Suprapubic skin (tissue), 4 donors: ENCODE results near the gene TBL1Y. TPM values are rescaled to one million over a fixed set of nuclear protein-coding genes. Genes with fewer than 3 reads are reported as not detected.

Source experiments
- DNase-seq, 2 donors: peaks; one replicate each; pipeline ENCODE4 v3.0.0-alpha.2; 2019; ENCODE audit warnings: low spot score in 2 of 2
- H3K27ac ChIP-seq: fragments of 200-600 bp; sonication (generic); one replicate; pipeline ENCODE4 v1.5.1; 2019
- H3K27me3 ChIP-seq: fragments of 200-600 bp; sonication (generic); one replicate; pipeline ENCODE4 v1.5.1; 2019
- H3K36me3 ChIP-seq: fragments of 200-600 bp; sonication (generic); one replicate; pipeline ENCODE4 v1.5.1; 2019
- H3K4me1 ChIP-seq: fragments of 200-600 bp; sonication (generic); one replicate; pipeline ENCODE4 v1.5.1; 2019
- H3K4me3 ChIP-seq: fragments of 200-600 bp; sonication (generic); one replicate; pipeline ENCODE4 v1.5.1; 2019; ENCODE audit warnings: mild to moderate bottlenecking
- H3K9me3 ChIP-seq: fragments of 200-600 bp; sonication (generic); one replicate; pipeline ENCODE4 v1.5.1; 2019
- CTCF ChIP-seq, 2 donors: fragments of 200-600 bp in 1 of 2; fragments of 450-650 bp in 1 of 2; sonication (generic) in 1 of 2; IDR thresholded peaks; one replicate each; pipeline ENCODE4 v1.5.1; 2016 to 2019; ENCODE audit warnings: antibody characterized with exemption in 2 of 2, mild to moderate bottlenecking in 1 of 2, moderate library complexity in 1 of 2
- EP300 ChIP-seq: sonication (generic); formaldehyde crosslinking; IDR thresholded peaks from one replicate; pipeline ENCODE4 v1.6.1; 2017; ENCODE audit warnings: antibody characterized with exemption
- POLR2A ChIP-seq, 2 donors: fragments of 450-650 bp; IDR thresholded peaks; one replicate each; pipeline ENCODE4 v1.6.1; 2017; ENCODE audit warnings: antibody characterized with exemption in 2 of 2, mild to moderate bottlenecking in 2 of 2, moderate library complexity in 2 of 2
- POLR2AphosphoS5 ChIP-seq, 3 donors: sonication (generic); formaldehyde crosslinking; IDR thresholded peaks; one replicate each; pipeline ENCODE4 v1.6.1; 2017; ENCODE audit warnings: antibody characterized with exemption in 3 of 3
- whole genome bisulfite sequencing: methylation state at CpG from one replicate; pipeline ENCODE4 v1.1.5; 2018; 5-methylcytosine and 5-hydroxymethylcytosine counted together
- total RNA-seq, 4 donors: library from RNA; depleted of rRNA; stranded (reverse); fragments of >200 nt; gene quantifications; one replicate each; pipeline ENCODE4 v1.1.0, GENCODE V29; 2016

TBL1Y gene
- total RNA-seq, 4 donors from 2014 or later, result 1.3 to 1.6 TPM; not detected in 2

- no peaks in the 10 kb centered on the region for H3K9me3 ChIP-seq
- TF ChIP-seq POLR2AphosphoS5 (IDR thresholded peaks at IDR 0.05) (no peak), CTCF (IDR thresholded peaks at IDR 0.05) (no peak), EP300 (no peak), POLR2A (IDR thresholded peaks at IDR 0.05) (no peak)
- no peak overlapping the region for H3K4me3 ChIP-seq
- H3K27ac ChIP-seq, result no peak overlapping the region
- no peak for DNase-seq
- H3K27me3 ChIP-seq, result no peaks in the 10 kb centered on the region
- no peaks in the 10 kb centered on the region for H3K36me3 ChIP-seq
- WGBS, result no CpG with 5 or more reads among the region's 4 CpGs
- H3K4me1 ChIP-seq, result no peaks in the 10 kb centered on the region
Measured at GRCh38 chrY:6928265-6928664, 17.8 kb downstream of the TBL1Y start.

- DNase-seq, result no peak
- Histone ChIP-seq H3K27ac (no peak overlapping the region), H3K36me3 (no peaks in the 10 kb centered on the region), H3K9me3 (no peaks in the 10 kb centered on the region), H3K4me3 (no peak overlapping the region), H3K27me3 (no peaks in the 10 kb centered on the region), H3K4me1 (no peaks in the 10 kb centered on the region)
- TF ChIP-seq POLR2A (IDR thresholded peaks at IDR 0.05) (no peak), EP300 (no peak), POLR2AphosphoS5 (IDR thresholded peaks at IDR 0.05) (no peak)
- WGBS, result no CpG with 5 or more reads among the region's 1 CpG
Measured at GRCh38 chrY:6929237-6929636, 18.7 kb downstream of the TBL1Y start.

GRCh38 chrY:6931779-6932396, 21.4 kb downstream of the TBL1Y start:
- DNase-seq, result no peak
- H3K4me1 ChIP-seq, result no peaks in the 10 kb centered on the region
- TF ChIP-seq POLR2AphosphoS5 (IDR thresholded peaks at IDR 0.05) (no peak), EP300 (no peak), CTCF (IDR thresholded peaks at IDR 0.05) (no peak), POLR2A (IDR thresholded peaks at IDR 0.05) (no peak)
- H3K9me3 ChIP-seq, result no peaks in the 10 kb centered on the region
- WGBS, result no CpG with 5 or more reads among the region's 4 CpGs
- H3K36me3 ChIP-seq, result no peaks in the 10 kb centered on the region
- no peak overlapping the region for H3K27ac ChIP-seq
- no peak overlapping the region for H3K4me3 ChIP-seq
- no peaks in the 10 kb centered on the region for H3K27me3 ChIP-seq

- no peak overlapping the region for H3K27ac ChIP-seq
- H3K9me3 ChIP-seq, result no peaks in the 10 kb centered on the region
- H3K4me3 ChIP-seq, result no peak overlapping the region
- TF ChIP-seq CTCF (IDR thresholded peaks at IDR 0.05) (no peak), POLR2A (IDR thresholded peaks at IDR 0.05) (no peak), EP300 (no peak), POLR2AphosphoS5 (IDR thresholded peaks at IDR 0.05) (no peak)
- no peak for DNase-seq
- WGBS, result no CpG with 5 or more reads among the region's 2 CpGs
- no peaks in the 10 kb centered on the region for H3K4me1 ChIP-seq
- H3K27me3 ChIP-seq, result no peaks in the 10 kb centered on the region
- no peaks in the 10 kb centered on the region for H3K36me3 ChIP-seq
Measured at GRCh38 chrY:6935497-6935896, 25.0 kb downstream of the TBL1Y start.

GRCh38 chrY:6947695-6948094, 37.2 kb downstream of the TBL1Y start:
- no peaks in the 10 kb centered on the region for H3K36me3 ChIP-seq
- DNase-seq, result no peak
- no peak overlapping the region for H3K27ac ChIP-seq
- no peaks in the 10 kb centered on the region for H3K4me1 ChIP-seq
- no peak overlapping the region for H3K4me3 ChIP-seq
- no peaks in the 10 kb centered on the region for H3K9me3 ChIP-seq
- H3K27me3 ChIP-seq, result no peaks in the 10 kb centered on the region
- TF ChIP-seq EP300 (no peak), CTCF (IDR thresholded peaks at IDR 0.05) (no peak), POLR2A (IDR thresholded peaks at IDR 0.05) (no peak), POLR2AphosphoS5 (IDR thresholded peaks at IDR 0.05) (no peak)

- TF ChIP-seq EP300, result no peak
- no peak for TF ChIP-seq POLR2A (IDR thresholded peaks at IDR 0.05)
- no peak for TF ChIP-seq POLR2AphosphoS5 (IDR thresholded peaks at IDR 0.05)
- no peaks in the 10 kb centered on the region for H3K4me1 ChIP-seq
- DNase-seq, result no peak
- H3K4me3 ChIP-seq, result no peak overlapping the region
- no peak overlapping the region for H3K27ac ChIP-seq
- H3K27me3 ChIP-seq, result no peaks in the 10 kb centered on the region
- no peaks in the 10 kb centered on the region for H3K9me3 ChIP-seq
- no peaks in the 10 kb centered on the region for H3K36me3 ChIP-seq
- no CpG with 5 or more reads among the region's 13 CpGs for WGBS
Measured at GRCh38 chrY:6948378-6948777, 37.9 kb downstream of the TBL1Y start.
